GM19468 (cell line): ENCODE measurements around the gene CDH24.

Experiments used
- ATAC-seq: cut with Tn5 transposase; IDR thresholded peaks from one replicate; pipeline ENCODE4 v1.9.1; 2021; ENCODE audit warnings: mild to moderate bottlenecking, moderate library complexity, moderate number of reproducible peaks; ENCODE audit not compliant: unreplicated experiment; ENCODE audit errors: extremely low read depth

The CDH24 gene

DNA sequence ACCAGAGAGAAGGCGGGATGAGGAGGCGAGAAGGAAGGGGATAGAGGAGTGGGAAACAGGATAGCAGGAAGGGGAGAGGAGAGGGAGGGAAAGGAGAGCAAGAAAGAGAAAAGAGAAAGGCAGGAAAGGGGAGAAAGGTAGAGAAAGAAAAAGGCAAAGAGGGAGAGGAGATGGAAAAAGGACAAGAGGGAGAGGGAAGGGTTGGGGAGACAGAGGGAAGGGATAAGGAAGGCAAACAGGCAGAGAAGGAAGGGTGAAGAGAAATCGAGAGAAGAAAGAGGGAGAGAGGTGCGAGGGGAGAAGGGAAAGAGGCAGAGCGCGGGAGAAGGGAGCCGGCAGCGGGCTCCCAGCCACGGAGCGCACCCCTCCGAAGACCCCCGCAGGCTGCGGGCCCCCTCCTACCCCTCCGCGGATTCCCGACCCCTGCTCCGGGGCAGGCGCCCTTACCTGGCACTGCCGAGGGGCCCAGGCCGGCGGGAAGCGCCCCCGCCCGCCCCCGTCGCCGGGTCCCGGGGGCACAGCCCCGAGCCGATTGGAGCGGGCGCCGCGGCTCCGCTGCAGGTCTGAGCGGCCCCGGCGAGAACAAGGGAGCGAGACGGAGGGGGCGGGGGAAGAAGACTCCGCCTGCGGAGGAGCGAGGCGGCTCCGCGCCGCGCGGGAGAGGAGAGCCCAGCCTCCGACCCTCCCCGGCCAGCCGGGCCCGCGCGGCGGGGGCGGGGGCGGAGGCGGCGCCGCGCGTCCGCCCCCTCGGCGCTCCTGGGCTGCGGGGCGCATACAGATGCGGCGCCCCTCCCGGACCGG is at the start of gene CDH24:
TSS of gene CDH24 (minus strand) at position 565 of the 801 bp plus-strand sequence. CDS start 1,787 bp downstream, outside the sequence.
- no peak for ATAC-seq

GRCh38 chr14:23106747-23107045 is 49.4 kb upstream of the CDH24 start:
- no peak for ATAC-seq

DNA sequence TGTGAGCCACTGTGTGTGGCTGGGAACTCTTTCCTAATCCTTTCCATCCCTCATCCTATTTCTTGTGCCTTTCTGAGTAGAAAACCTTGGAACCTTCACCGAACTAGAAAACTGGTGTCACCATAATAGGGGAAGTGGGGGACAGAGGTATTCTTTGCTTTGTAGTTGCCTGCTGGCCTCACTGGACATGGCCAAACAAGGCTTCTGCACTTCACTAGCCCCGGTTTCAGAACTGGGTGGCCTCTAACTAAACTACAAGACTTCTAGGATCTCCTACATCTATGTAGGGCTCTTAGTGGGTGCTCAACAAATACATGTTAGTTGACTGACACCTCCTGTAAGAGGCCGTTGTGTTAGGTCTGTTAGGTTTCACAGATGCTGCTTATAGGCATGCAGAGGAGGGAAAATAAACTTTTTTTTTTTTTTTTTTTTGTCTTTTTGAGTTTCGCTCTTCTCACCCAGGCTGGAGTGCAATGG is 48.1 kb upstream of the CDH24 start:
- ATAC-seq: no peak

DNA sequence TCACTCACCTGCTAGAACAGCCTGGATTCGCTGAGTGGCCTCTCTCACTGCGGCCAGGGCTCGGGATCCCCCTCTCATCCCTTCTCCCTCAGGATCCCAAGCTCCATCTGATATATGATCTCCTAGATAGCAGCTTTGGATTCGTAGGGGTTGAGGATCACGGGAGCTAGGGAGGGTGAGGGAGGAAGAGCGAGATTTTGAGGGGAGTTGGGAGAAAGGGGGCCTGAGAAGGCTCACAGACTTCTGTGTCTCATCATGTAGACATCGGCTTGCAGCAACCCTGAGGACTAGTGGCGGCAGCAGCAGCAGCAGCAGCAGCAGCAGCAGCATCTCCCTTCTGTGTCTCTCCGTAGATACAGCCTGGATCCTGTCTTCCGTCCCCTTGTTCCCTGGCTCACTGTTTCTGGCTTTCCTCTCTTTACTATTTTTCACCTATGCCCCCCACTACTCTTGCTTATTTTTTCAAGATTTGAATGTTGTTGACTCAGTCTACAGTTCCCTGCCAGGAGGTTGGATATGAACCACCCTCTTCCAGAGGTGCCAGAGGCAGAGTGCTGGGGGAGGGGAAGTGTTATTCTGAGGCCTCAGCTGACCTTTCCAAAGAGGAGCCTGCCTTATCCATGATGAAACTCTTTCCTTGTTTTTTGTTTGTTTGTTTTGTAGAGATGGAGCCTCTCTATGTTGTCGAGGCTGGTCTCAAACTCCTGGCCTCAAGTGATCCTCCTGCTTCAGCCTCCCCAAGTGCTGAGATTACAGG is 47.4 kb upstream of the CDH24 start, which contains the start of gene CIROP:
TSS of gene CIROP (minus strand) at position 399 of the 757 bp plus-strand sequence. CDS start at position 330, 69 bp downstream.
- ATAC-seq: no peak

GRCh38 chr14:23104070-23104590 is 46.8 kb upstream of the CDH24 start:
- no peak for ATAC-seq

- no peak for ATAC-seq
Measured at GRCh38 chr14:23103581-23103980, 46.3 kb upstream of the CDH24 start.

DNA sequence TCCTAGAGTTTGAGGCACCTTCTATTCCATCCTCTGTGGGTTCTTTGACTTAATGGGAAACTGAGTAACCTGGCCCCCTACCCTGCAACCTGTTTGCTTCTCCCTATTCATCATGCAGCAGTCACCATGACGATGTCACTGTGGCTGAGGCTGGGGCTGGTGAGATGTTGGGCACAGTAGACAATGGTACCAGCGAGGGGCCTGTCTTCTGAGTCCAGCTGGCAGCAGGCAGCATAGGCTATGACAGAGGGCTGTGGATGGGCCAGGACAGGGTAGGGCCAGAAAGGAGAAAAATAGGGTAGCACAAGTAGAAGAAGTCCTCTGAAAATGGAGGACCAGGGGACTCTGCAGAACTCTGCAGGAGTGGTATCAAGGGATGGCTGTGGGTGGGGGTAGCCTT is 45.5 kb upstream of the CDH24 start:
- ATAC-seq: no peak

DNA sequence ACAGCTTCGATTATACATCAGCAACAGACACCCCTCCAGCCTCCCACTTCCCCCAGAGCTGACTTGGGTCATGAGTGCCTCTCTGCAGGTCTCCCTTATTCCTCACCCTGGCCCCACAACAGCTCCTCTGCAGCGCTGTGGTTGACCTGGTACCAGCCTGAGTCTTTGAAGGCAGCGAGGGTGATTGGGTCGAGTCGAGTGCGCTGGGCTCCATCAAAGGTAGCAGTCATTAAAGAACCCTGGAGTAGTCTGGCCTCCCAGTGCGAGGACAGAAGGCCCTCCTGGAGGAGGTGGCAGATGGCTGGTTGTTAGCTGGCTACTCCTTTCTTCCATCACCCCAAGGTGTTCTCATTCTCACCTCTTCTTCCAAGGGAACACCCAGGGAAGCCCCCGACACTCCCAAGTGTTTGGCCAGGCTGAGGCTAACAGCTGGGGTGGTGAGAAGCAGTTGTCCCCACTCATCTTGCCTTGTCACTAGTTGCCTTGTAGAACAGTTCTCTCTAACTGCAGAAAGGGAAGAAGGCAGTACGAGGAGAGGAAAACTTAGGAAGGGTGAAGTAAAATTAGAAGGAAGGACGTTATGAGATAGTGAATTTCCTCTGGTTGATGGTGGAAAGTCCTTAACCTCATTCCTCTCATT is 44.8 kb upstream of the CDH24 start:
- ATAC-seq: no peak

DNA sequence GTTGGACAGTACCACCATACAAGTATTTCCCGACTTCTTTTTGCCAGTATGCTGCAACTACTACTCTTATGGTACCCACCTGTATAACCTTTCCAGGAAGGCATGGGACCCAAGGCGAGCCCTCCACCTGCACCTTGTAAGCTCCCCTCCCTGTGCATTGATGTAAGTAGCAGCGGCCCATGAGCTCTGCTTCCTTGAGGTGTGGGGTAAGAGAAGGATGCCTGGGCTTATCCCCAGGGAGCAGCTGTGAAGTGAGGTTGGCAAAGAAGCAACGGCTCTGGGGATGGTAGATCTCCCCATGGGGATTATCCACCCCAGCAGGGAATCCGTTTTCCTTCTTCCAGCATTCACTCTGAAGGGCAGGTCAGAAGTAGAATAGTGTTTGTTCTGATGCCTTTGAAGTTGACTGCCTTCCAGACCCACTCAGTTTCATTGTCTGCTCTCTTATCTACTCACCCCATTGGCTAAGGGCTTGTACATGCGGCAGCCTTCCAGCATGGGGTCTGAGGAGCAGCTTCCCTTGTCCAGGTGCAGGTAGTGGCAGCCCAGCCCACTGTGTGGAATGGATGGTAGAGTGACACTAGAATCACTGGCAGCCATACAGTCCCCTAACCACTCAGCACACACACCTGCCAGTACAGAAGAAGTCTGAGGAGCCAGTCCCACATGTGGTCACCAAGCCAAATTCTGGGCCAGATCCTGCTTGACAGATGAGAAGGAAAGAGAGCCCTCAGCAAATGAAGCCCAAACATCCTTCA is 44.1 kb upstream of the CDH24 start:
- ATAC-seq: no peak

- ATAC-seq: no peak
Measured at GRCh38 chr14:23099212-23099861, 42.0 kb upstream of the CDH24 start.

- no peak for ATAC-seq
Measured at GRCh38 chr14:23097786-23098185, 40.5 kb upstream of the CDH24 start.

DNA sequence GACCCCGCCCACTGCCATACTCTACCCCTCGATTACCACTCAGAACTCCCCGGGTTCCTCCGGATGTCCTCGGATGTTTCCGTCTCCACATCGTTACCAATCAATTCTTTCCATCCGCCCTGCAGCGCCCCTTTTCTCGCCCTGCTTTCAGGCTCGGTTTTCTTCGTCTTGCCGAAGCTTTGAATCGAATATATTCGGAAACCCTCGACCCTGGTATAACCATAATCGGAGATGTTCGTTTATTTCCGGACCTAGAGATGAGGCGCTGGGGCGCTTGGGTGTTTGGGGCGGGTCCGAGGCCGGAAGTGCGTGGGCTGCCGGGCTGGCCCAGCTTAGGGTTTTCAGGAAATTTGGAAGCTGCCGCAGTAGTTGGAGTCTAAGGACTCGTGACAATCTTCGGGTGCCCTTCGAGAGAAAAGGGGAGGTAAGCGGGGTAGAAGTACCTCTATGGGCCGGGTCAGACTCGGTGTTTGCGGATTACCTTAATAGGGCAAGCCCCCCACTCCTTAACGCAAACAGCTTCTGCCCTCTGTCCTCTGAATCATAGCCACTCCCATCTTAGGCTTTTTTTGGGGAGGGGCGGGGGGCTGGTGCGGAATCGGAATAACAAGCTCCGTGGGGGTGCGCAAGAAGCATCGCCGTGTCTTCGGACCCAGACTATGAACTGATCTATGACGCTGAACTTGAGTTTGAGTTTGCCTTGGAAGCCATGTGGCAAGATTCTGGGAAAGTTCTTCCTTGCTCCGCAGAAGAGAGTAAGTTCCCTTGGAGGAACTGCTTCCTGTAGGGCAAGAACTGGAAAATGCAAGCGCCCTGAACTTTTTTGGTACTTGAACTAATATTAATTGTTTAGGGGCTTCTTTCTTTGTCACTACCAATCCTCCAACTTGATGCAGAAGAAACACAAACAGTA is 38.1 kb upstream of the CDH24 start, which contains the start of gene C14orf119:
TSS of gene C14orf119 (plus strand) at position 310 of the 913 bp plus-strand sequence. CDS start 2,154 bp downstream, outside the sequence.
- peak; percentile 89 for ATAC-seq

DNA sequence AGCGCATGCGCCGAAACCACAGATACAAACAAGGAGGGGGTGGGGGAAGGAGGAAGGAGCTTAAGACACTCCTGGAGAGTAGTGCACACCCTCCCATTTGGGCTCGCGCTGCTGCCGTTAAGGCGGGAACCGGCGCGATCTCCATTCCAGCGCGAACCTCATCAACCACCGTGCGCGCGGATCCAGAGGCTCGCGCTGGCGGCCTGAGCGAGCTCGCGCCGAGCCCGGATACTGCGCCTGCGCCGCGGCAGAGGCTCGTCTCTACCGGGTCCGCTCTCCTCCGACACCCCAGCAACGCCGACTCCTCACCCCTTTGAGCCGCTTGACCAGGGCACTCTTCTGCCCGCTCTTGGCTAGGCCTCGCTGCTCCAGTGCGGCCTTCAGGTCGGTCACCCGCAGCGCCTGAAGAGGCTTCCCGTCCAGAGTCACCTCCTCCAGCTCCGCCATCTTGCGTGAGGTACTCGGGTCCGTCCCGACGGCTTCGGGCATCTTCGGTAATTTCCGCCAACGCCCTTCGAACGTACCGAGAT is 37.4 kb upstream of the CDH24 start, which contains the start of gene ACIN1:
TSS of gene ACIN1 (minus strand) at position 471 of the 530 bp plus-strand sequence. CDS start at position 447, 24 bp downstream.
- ATAC-seq: no peak

DNA sequence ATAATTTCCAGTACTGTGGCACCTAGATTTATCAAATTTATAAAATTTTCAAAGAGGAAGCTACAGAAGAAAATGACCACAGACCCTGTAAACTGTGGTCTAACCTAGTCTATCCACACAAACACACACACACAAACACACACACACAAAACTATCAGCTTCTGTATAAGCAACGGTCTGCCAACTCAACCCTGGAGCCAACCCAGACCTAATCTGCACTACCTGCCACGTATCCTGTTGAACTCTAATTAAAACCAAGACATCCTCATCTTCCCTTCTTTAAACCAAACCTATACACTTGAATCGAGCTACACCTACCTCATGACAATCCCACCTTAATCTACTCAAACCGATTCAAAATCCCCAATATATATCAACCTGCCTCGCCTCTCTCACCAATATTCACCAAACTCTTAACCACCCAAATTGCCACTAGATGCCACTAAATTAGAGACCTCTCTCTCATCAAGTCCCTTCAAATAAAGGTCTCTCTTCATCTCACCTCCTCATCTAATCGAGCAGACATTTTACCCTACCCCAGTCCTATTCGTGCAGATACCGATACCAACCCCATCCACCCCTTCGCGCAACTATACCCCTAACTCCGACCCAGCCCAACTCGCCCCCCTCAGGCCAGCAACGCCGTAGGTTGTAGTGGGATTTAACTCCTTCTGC is 36.8 kb upstream of the CDH24 start:
- peak; percentile 2 for ATAC-seq

DNA sequence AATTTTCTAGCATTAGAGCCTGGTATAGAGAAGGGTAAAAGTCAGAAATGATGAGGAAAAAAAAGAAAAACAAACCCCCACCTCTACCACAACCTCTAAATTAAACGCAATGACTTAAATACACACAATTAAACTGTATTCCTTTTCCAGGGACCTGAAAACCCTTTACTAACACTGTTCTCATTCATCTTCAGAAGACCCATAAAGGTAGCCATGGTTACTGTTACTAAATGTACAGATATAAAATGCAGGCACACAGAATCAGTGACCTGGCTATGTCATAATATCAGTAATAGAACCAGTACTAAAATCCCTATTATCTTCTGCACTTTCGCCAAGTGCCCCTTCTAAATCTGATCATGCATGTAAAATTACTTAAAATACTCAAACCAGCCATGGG is 36.2 kb upstream of the CDH24 start:
- ATAC-seq: no peak

DNA sequence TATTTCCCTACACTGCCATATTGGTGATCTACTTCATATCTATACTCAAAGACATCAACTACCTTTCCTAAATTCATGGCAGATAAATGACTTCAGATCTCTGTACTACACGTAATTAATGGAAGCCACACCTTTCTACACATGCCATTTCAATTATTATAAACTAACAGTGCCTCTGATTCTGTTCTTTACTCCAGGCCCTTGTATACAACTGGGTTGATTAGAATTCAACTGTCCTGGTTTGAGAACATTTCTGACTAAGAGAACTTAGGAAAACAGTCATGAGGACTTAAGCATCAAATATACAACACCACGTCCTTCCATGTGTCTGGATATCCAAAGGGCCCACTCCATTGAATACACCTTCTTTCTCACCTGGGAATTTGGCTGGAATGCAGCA is 35.8 kb upstream of the CDH24 start:
- no peak for ATAC-seq
